Activated CD4-positive, alpha-beta T cell treated with anti-CD3 and anti-CD28 coated beads, Interleukin-2, amount 50 U/mL, for 48 hours (primary cell): Measurements from ENCODE around the gene NFATC4.
"Not testable (repeated sequence)": the region's sequence is repeated elsewhere in the genome, so short reads cannot be mapped to it uniquely, and the experiment has no call there.

Experiments used
- DNase-seq, 2 experiments: peaks; one replicate each; pipeline ENCODE4 v3.0.0-alpha.2; 2020

Gene NFATC4

DNA sequence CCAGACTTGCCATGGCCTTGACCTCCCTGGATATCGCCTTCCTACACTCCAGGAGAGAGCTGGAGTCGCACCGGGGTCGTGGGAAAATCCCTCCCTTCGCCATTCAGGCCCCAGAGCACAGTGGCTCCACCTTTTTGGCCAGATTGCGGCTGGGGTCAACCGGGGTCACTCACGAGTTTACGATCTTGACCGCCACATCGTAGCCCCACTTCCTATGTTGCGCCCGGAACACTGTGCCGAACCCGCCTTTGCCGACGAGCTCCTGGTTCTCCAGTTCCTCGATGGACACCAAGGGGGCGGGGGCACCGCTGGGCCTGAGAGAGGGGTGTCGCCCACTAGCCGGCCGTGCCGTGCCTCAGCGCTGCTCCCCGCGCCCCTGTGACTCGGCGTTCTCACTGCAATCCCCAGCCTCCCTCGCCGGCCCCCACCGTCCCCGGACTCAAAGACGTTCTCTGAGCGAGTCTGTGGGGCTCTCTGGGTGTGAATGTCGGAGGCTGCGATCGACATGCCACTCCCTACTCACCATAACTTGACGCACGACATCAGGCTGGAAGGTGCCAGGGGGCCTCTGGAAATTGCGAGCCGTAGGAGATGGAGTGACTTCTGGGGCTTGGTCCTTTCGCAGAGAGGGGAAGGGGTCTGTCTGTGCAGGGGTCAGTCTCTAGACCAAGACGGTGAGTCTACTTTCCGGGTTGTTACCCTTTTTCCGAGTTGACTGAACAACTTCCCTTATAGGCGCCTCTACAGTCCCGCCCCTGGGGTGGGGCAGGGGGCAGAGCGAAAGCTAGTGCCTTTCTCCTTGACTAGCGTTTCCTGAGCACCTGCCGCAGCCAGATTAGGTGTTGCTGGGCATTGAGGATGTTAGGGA lies 28.5 kb upstream of the NFATC4 start, which contains the start of gene RIPK3:
Gene RIPK3, minus strand, starts transcription at position 708 of the 868 bp plus-strand sequence. Its CDS starts 165 bp downstream, at position 543.
- DNase-seq: peak; percentile 75 to 80

DNA sequence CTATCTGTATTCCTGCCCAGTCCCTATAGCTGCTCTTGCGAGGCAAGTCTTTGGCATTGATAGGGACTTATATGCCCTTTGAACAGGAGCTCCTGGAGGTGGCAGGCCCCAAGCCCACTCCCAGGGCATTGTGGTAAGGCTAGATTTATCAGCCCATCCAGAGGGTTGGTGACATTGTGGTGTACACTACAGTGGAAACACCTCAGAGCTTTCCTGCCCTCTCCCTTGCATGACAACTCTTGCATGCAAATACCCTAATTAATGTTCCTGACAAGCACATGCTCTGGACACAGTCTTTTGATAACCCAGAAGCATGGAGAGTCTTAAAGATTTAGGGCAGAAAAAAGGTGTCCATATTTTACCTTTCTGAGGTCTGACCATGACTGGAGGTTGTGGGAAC lies 27.4 kb upstream of the NFATC4 start:
- DNase-seq: no peak

DNA sequence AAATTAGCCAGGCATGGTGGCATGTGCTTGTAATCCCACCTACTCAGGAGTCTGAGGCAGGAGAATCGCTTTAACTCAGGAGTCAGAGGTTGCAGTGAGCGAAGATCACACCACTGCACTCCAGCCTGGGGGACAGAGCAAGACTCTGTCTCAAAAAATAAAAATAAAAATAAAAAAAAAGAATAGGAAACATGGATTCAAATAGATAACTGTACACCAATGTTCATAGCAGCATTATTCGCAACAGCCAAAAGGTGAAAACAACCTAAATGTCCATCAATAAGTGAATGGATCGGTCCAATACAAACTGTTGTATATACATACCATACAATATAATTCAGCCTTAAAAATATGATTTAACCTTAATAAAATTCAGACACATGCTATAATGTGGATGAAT lies 25.1 kb upstream of the NFATC4 start:
- DNase-seq: no peak

DNA sequence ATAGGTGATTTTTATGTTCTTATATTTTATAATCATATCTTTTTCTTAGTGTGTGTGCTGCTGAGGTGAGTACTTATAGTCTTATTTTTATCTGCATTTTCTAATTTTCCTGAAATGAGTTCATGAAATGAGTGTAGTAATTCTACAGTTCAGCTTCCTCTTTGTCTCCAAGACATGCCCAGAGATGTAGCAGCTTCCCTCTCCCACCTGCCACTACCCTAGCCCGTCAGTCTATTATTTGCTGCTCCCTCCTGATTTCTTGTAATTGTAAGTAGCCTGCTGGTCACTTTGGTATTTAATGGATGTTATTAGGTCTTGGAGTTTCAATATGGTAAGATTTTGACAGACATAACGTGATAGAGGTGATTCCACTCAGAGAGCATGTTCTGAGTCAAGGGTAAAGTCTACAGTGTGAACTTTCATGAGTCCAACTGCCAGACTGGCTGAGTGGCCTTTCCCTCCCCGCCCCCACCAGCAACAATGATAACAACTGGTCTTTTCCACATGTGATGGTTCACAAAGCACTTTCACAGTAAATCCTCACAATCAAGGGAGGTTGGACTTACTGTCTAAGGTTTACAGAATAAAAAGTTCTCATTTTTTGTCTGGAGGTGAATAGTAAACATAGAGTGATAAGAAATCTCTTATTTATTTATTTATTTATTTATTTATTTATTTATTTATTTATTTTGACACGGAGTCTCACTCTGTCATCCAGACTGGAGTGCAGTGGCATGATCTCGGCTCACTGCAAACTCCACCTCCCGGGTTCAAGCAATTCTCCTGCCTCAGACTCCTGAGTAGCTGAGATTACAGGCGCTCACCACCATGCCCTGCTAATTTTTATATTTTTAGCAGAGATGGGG lies 24.0 kb upstream of the NFATC4 start:
- DNase-seq: no peak

DNA sequence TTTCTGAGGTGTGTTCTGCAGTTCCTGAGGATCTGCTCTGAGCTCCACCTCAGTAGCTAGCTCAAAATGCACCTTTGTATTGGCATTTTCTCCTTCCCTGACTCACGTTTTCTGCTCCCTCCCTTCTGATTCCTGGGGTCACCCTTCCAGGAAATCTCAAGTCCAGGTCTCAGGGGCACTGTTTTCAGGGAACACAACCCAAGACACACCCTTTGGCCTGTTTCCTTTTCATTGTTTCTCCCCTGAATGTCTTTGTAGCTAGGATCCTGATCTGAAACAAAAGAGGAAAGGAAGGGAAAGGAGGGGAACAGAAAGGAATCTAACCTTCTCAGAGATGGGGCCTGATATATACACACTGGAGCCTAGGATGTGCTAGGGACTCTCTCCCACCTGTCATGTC lies 20.9 kb upstream of the NFATC4 start:
- DNase-seq: no peak

DNA sequence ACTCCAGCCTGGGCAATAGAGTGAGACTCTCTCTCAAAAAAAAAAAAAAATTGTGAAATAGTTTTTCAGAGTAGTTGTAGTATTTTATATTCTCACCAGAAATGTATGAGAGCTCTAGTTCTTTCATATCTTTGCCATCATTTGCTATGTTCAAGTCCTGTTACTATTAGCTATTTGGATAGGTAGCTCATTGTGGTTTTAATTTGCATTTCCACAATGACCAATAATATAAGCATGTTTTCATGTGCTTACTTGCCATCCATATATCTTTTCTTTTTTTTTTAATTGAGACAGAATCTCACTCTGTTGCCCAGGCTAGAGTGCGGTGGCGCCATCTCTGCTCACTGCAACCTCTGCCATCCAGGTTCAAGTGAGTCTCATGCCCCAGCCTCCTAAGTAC lies 19.8 kb upstream of the NFATC4 start:
- no peak for DNase-seq

DNA sequence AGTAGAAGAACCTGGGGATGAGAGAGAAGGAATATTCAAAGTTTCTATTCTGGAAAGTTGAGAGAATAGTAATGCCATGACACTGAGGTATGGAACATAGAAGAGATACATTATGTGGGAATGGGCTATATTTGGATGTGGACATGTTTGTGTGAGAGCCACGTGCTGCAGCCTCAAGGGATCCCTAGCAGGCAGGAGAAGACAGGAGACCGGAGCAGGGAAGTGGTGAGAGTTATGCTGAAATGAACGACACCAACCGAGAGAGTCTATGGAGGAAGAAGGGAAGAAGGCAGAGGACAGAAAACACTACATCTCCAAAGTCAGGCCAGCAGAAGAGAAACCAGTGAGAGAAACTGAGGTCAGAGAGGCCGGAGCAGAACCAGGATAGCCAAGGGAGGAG lies 18.2 kb upstream of the NFATC4 start:
- no peak for DNase-seq

DNA sequence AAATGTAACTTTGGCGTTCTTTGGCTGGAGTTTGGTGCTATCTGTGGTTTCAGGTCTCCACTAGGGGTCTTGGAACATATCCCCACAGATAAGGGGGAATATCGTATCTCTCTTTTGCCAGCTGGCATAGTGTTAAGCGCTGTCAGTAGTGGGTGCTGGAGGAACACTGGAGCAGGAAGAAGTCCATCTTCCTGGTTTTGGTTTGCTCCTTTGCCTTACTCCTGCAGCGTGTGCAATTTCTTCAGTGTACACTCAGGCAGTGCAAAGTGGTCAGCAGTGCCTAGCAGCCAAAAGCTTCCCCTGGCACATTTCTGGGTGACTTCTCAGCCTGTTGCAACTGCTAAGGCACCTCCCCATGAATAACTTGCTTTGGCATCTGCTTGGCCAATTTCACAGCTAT lies 16.5 kb upstream of the NFATC4 start:
- no peak for DNase-seq

DNA sequence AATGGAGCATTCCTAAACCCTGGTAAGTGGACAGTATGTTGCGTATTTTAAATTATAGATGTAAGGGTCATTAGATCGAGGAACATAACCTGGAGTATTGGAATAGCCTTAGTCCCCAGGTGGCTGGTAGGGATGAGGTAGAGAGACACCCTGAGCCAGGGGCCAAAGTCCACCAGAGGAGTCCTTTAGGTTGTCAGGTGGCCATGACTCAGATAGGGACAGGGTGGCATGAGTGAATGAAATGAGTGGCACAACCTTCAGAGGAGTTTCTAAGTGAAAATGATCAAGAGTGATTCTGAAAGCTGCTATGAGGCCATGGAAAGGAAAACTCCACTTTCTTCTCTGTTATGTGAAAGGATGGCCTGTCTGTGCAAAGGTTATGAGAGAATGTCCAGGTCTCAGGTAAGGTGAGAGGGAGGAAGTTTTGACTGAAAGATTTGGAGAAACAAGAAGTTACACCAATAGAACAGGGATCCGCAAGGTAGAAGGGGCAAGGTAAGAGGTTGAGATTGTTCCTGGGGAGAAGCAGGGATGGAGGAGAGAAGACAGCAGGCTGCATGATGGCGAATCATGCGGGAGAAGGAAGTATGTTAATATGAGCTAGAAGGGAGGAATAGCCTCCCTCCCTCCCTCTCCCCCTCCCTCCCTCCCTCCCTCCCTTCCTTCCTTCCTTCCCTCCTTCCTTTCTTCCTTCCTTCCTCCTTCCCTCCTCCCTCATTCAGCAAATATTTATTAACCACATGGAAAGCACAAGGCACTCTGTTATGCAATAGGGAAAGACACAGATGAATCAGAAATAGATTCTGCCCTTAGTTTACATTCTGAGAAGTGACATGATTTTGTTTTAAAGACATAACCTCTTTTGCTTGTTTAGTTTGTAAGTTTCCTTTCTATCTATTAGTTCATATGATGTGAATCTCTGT lies 14.2 kb upstream of the NFATC4 start:
- DNase-seq: no peak

DNA sequence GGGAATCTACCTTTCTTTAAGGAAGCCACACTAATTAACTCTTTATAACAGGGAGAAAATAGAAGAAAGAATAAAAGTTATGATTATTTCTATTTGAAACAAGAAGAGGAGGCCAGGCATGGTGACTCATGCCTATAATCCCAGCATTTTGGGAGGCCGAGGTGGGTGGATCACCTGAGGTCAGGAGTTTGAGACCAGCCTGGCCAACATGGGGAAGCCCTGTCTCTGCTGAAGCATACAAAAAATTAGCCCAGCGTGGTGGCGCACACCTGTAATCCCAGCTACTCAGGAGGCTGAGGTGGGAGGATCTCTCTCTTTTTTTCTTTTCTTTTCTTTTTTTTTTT lies 13.5 kb upstream of the NFATC4 start:
- DNase-seq: not testable (repeated sequence)

DNA sequence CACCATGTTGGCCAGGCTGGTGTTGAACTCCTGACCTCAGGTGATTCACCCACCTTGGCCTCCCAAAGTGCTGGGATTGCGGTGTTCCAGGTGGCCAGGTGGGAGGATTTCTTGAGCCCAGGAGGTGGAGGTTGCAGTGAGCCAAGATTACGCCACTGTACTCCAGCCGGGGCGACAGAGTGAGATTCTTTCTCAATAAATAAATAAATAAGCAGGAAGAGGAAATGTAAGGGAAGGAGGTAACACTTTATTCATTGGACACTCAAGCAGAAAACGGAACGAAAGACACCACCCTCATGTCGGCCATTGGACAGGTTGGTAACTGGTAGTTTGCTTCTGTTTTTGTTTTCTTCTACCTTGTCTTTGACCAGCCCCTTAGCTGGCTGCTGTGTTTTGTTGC lies 13.0 kb upstream of the NFATC4 start:
- DNase-seq: no peak

DNA sequence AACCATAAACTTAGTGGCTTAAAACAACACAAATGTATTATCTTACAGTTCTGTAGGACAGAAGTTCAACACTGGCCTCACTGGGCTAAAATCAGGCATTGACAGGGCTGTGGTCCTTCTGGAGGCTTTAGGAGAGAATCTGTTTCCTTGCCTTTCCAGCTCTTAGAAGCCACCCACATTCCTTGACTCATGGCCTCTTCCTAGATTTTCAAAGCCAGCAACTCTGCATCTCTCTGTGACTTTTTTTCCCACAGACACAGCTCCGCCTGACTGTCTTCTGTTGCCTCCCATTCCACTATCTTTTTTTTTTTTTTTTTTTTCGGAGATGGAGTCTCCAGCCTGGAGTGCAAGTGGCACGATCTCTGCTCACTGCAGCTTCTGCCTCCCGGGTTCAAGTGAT lies 11.8 kb upstream of the NFATC4 start:
- DNase-seq: no peak

DNA sequence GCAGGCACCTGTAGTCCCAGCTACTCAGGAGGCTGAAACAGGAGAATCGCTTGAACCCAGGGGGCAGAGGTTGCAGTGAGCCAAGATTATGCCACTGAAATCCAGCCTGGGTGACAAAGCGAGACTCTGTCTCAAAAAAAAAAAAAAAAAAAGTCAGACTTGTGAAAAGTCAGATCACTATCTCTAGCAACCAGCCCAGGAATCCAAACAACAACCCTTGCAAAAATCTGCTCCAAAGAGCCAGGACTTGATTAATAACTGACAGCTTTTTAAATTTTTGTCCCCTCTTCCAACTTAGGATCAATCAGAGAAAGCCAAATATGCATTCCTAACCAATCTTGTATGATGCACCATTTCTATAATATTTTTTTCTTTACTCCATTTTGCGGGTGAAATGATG lies 7.7 kb upstream of the NFATC4 start:
- no peak for DNase-seq

DNA sequence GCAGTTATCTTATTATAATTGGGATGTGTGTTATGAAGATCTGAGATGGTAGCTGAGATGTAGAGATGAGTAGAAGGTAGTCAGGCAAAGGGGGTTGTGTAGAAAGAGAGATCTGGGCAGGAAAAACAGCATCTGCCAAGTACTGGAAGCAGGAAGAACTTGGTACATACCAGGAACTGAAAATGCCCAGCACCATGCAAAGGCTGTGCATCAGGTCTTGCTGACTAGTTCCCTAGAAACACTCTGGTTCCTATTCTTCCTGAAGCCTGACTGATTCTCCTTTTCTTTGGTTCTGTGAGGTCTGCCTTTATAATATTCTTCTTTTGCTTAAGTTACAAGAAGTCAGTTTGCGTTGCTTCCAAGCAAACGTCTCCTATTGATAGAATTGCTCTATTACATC lies 6.7 kb upstream of the NFATC4 start:
- DNase-seq: no peak

DNA sequence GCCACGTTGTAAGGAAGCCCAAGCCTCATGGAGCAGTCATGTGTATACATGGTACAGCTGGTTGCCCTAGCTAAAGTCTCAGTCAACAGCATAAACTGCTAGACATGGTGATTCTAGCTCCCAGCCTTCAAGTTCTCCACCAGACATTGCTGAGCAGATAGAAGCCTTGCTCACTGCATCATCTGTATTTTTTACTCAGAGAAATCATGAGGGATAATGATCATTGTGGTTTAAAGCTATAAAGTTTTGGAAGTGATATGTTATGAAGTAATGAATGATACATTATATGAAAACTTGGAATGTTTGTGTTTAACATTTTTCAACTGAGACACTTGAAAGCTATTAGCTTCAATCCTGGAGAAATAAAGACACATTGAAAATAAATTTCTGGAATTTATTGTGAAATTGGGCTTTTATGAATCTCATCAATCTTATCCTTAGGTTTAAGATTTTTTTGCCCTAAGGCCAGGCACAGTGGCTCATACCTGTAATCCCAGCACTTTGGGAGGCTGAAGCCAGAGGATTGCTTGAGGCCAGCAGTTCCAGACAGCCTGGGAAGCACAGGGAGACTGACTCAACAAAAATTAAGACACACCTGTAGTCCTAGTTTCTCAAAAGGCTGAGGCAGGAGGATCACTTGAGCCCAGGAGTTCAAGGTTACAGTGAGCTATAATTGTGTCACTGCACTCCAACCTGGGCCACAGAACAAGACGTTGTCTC lies 5.6 kb upstream of the NFATC4 start:
- DNase-seq: no peak

DNA sequence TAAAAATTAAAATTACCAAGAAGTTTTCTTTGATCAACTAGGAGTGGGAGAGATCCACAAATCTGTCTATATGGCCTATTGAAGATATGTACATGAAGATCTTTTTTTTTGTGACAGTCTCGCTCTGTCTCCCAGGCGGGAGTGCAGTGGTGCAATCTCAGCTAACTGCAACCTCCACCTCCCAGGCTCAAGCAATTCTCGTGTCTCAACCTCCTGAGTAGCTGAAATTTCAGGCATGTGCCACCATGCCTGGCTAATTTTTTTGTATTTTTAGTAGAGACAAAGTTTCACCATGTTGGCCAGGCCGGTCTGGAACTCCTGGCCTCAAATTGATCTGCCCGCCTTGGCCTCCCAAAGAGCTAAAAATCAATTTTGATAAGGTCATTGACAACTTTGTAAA lies 4.6 kb upstream of the NFATC4 start:
- DNase-seq: no peak

DNA sequence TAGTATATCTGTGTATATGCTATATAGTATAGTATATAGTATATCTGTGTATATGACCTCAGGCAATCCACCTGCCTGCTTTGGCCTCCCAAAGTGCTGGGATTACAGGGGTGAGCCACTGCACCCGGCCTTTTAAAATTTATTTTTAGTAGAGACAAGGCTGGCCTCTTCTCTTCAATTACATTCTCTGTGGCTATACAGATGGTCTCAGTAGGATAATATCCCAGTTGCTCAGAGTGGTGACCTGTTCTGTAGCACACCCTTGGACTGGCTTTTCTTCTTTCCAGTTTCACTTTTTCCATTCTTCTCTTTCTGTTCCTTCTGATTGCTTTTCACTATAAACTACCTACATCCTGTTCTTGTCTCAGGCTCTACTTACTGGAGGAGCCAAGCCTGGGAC lies 3.1 kb upstream of the NFATC4 start:
- DNase-seq: no peak

DNA sequence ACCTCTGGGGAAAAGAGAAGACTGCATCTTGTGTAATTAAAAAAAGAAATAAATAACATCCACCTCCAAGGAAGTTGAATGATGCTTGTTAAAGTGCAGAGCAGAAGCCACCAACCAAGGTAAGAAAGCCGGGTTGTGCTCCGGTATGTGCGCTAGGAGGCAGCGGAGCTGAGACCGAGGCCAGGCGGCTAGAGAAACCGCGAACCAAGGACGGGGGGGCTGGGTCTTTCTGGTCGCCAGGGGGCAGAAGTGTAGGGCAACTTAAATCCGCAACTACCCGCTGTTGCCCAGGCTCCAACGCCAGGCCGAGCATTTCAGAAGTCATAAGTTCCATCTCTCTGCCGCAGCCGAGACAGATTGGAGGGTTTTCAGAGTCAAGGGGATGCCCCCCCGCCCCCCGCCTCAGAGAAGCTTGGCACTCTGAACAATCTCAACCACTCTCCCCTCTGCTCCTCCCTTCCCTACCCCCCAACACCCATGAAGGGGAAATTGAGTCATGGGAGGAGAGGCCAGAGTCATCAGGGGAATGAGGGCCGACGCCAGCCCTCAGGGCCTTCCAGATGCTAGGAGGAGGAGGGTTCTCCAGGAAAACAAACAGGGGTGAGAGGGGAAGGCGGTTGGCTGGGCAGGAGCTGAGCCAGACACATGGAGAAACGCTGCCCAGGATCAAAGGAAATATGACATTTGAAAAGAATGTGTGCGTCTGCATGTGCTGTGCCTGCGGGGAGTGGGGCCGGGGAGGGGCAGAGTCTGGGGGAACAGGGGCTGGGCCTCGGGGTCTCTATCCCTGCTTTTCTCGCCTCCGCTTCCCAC lies 2.2 kb upstream of the NFATC4 start:
- peak; percentile 62 to 76 for DNase-seq

DNA sequence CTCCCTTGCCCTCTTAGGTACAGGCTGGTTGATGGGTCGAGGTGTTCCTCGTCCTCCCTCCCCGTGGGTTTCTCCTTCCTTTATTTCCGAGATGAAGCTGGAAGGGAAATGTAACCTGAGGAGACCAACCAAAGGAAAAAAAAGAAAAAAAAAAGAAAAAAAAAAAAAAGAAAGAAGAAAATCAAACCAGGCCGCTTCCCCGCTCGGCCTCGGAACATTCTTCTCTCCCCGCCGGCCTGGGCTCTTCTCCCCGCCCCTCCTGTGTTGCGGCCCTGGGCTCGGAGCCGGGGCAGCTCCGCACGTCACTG lies 1.6 kb upstream of the NFATC4 start:
- no peak for DNase-seq

DNA sequence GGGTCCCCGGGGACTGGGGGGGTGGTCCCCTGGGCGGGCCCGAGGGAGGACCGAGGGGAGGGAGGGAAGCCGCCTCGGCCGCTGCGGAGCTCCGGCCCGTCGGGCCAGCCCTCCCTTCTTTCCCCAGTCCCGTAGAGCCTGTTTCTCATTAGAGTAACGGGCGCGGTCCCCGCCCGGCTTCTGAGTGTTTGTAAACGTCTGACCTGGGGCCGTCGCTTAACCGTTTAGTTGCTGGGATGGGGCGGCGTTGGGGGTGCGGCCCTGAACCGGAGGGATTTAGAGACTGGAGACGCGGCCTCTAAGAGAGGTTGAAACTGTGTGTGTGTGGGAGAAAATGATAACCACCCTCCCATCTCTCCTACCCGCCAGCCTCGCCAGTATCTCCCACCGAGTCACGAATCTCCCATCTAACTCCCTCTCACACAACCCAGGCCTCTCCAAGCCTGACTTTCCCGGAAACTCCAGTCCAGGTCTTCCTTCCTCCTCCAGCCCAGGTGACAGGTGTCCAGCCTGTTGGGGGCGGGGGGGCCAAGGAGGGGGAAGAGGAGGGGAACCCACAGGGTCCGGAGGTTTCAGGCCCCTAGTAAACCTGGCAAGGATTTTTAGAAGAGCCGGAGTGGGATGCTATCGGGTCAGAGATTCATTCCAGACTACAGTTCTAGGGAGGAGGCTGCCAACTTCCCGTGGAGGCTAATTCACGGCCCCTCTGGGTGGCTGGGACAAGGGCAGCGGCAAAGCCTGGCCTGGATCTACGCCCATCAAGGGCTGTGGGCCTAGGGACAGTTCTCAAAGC lies 1.1 kb upstream of the NFATC4 start:
- peak; percentile 33 to 41 for DNase-seq

DNA sequence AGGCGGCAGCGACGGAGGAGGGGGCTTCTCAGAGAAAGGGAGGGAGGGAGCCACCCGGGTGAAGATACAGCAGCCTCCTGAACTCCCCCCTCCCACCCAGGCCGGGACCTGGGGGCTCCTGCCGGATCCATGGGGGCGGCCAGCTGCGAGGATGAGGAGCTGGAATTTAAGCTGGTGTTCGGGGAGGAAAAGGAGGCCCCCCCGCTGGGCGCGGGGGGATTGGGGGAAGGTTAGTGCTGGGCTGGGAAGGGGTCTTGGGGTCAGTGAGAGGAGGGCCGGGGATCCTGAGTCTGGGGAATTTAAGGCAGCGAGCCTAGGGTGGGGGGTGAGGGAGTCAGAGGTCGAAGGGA lies 203 bp downstream of the NFATC4 start:
- no peak for DNase-seq
